ENCODE data around the gene SLC25A22. TPM values are rescaled to one million over a fixed set of nuclear protein-coding genes. Genes with fewer than 3 reads are reported as not detected.

SLC25A22 gene
- total and polyA plus RNA-seq, 10 of the 15 experiments (the other 5 are each of a cell fraction or from before 2014, with no cell fraction given), result 0.27 to 27.0 (median 8.2) TPM

DNA sequence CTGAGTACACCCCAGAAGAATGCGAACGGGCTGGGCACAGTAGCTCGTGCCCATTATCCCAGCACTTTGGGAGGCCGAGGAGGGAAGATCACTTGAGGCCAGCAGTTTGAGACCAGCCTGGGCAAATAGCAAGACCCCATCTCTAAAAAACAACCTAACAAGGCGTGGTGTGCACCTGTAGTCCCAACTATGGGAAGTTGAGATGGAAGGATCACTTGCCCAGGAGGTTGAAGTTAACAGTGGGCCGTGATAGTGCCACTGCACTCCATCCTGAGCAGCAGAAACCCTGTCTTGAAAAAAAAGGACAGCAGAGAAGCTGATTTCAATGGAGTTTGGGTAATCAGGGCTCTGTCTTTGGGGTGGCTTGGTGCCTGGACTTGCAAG lies 15.0 kb upstream of the SLC25A22 start:
- BruUV-seq (replicated peaks), result no TSS peak
- RAD21 ChIA-PET (ENCODE audit: unreplicated experiment), result no interaction called here
- H3K9me3 ChIP-seq (replicated peaks; ENCODE audit: control insufficient read depth, insufficient read depth, low read length), result no peaks in the 10 kb centered on the region
- intact Hi-C loops (cut with micrococcal nuclease; ENCODE audit: unreplicated experiment) (no loop called here), in situ Hi-C loops (cut with MboI) (loop anchor here (25.0 kb wide), 1 partner anchor 1574 kb away; the partner anchor contains the start of gene CD81)
- H3K27me3 ChIP-seq (replicated peaks in 1 of 2; ENCODE audit: control insufficient read depth in 2 of 2, insufficient read depth in 2 of 2, low read length in 1 of 2), result no peaks in the 10 kb centered on the region
- no peak overlapping the region for H3K9ac ChIP-seq (ENCODE audit: control insufficient read depth, insufficient read depth, low read length)
- CTCF ChIA-PET, result no interaction called here
- no peak overlapping the region for H2AFZ ChIP-seq (ENCODE audit: control insufficient read depth, low read depth, low read length)
- peaks cover 7% of the 10 kb centered on the region; the same call in 1 of the 2 replicates for H3K4me1 ChIP-seq (ENCODE audit: control insufficient read depth, insufficient read depth, low read length)
- SMC1A ChIA-PET (ENCODE audit: uncharacterized antibody, unreplicated experiment), result no interaction called here
- H4K20me1 ChIP-seq (ENCODE audit: control insufficient read depth, insufficient read depth), result peaks cover 8% of the 10 kb centered on the region; the same call in 1 of the 2 replicates
- FAIRE-seq (no peak), ATAC-seq (no peak), DNase-seq (ENCODE audit: low read depth, low spot score) (no peak)
- no peak overlapping the region for H3K4me2 ChIP-seq (ENCODE audit: control insufficient read depth, insufficient read depth)
- 97% methylated on average over 6 of the region's 6 CpGs for WGBS (ENCODE audit: insufficient coverage, insufficient replicate concordance, low lambda C conversion rate, missing lambda C conversion rate)
- peaks cover 36% of the 10 kb centered on the region for H3K79me2 ChIP-seq (ENCODE audit: control insufficient read depth, insufficient read depth, low read length)
- no peak overlapping the region for H3K27ac ChIP-seq (ENCODE audit: control insufficient read depth, insufficient read depth)
- peaks cover 8 to 28% of the 10 kb centered on the region in 2 experiments; a peak in 3 of 4 replicates for H3K36me3 ChIP-seq (ENCODE audit: control insufficient read depth in 2 of 2, insufficient read depth in 2 of 2, low read length in 1 of 2)
- POLR2A ChIA-PET, result no interaction called here
- TF ChIP-seq PAX8 (IDR thresholded peaks at IDR 0.05) (no peak), SUPT20H (IDR thresholded peaks at IDR 0.05; ENCODE audit: borderline replicate concordance, control insufficient read depth, low read depth, low read length) (no peak)
- H3K4me3 ChIP-seq, result no peak overlapping the region

- TF ChIP-seq POLR2A (IDR thresholded peaks at IDR 0.05; ENCODE audit: low read depth, low read length) (peak; percentile 42; the same call in 1 of the 2 replicates), SIN3A (IDR thresholded peaks at IDR 0.05; ENCODE audit: low read depth, low read length) (no peak)
- Histone ChIP-seq H3K4me2 (ENCODE audit: control insufficient read depth, insufficient read depth) (peak overlapping the region; percentile 15), H3K9me3 (replicated peaks; ENCODE audit: control insufficient read depth, insufficient read depth, low read length) (no peaks in the 10 kb centered on the region), H3K27me3 (replicated peaks in 1 of 2; ENCODE audit: control insufficient read depth in 2 of 2, insufficient read depth in 2 of 2, low read length in 1 of 2) (no peaks in the 10 kb centered on the region), H3K4me1 (ENCODE audit: control insufficient read depth, insufficient read depth, low read length) (peaks cover 7% of the 10 kb centered on the region; the same call in 1 of the 2 replicates), H3K79me2 (ENCODE audit: control insufficient read depth, insufficient read depth, low read length) (peaks cover 38% of the 10 kb centered on the region), H3K36me3 (ENCODE audit: control insufficient read depth in 2 of 2, insufficient read depth in 2 of 2, low read length in 1 of 2) (peaks cover 8 to 28% of the 10 kb centered on the region in 2 experiments; a peak in 3 of 4 replicates), H3K4me3 (no peak overlapping the region), H3K9ac (ENCODE audit: control insufficient read depth, insufficient read depth, low read length) (no peak overlapping the region; the same call in 1 of the 2 replicates), H4K20me1 (ENCODE audit: control insufficient read depth, insufficient read depth) (peaks cover 8% of the 10 kb centered on the region; the same call in 1 of the 2 replicates), H2AFZ (ENCODE audit: control insufficient read depth, low read depth, low read length) (no peak overlapping the region), H3K27ac (ENCODE audit: control insufficient read depth, insufficient read depth) (no peak overlapping the region)
- ChIA-PET POLR2A (no interaction called here), CTCF (no interaction called here), RAD21 (ENCODE audit: unreplicated experiment) (no interaction called here), SMC1A (ENCODE audit: uncharacterized antibody, unreplicated experiment) (no interaction called here)
- no TSS peak for BruUV-seq (replicated peaks)
- DNase-seq (ENCODE audit: low read depth, low spot score) (no peak), ATAC-seq (no peak), FAIRE-seq (no peak)
- in situ Hi-C loops (cut with MboI), result loop anchor here (25.0 kb wide), 1 partner anchor 1575 kb away; the partner anchor contains the start of gene CD81
- intact Hi-C loops (cut with micrococcal nuclease; ENCODE audit: unreplicated experiment), result no loop called here
- WGBS (ENCODE audit: insufficient coverage, insufficient replicate concordance, low lambda C conversion rate, missing lambda C conversion rate), result 97% methylated on average over 3 of the region's 3 CpGs
These were observed 14.3 kb upstream of the SLC25A22 start for GRCh38 chr11:812390-812789.
